GM19043 (cell line): ENCODE data around the gene PSMD13.

Experiments
- ATAC-seq: cut with Tn5 transposase; IDR thresholded peaks from one replicate; pipeline ENCODE4 v1.9.1; 2021; ENCODE audit warnings: low read depth; ENCODE audit not compliant: unreplicated experiment

PSMD13 gene

GRCh38 chr11:203945-204586, 32.7 kb upstream of the PSMD13 start:
- ATAC-seq, result no peak

GRCh38 chr11:204587-205109, 32.1 kb upstream of the PSMD13 start:
- no peak for ATAC-seq

- ATAC-seq, result no peak
Measured at GRCh38 chr11:205221-206001, 31.4 kb upstream of the PSMD13 start.

GRCh38 chr11:206002-206384, 30.8 kb upstream of the PSMD13 start:
- no peak for ATAC-seq

- ATAC-seq, result no peak
Measured at GRCh38 chr11:206526-207207, 30.1 kb upstream of the PSMD13 start.

- peak; percentile 73 for ATAC-seq
Measured at GRCh38 chr11:207208-207862, 29.4 kb upstream of the PSMD13 start, which contains the start of the genes BET1L and RIC8A. Gene BET1L, minus strand, starts transcription at chr11:207399. Its CDS starts 78 bp downstream, at chr11:207321. Gene RIC8A, plus strand, starts transcription at chr11:207708. Its CDS starts 1,147 bp downstream, at chr11:208855.

- peak; percentile 5 for ATAC-seq
Measured at GRCh38 chr11:207863-208180, 29.0 kb upstream of the PSMD13 start.

GRCh38 chr11:208181-208916, 28.4 kb upstream of the PSMD13 start:
- ATAC-seq, result no peak

- no peak for ATAC-seq
Measured at GRCh38 chr11:208917-209260, 27.9 kb upstream of the PSMD13 start.

- ATAC-seq, result no peak
Measured at GRCh38 chr11:209275-210121, 27.3 kb upstream of the PSMD13 start.

GRCh38 chr11:210122-210802, 26.5 kb upstream of the PSMD13 start:
- no peak for ATAC-seq

- no peak for ATAC-seq
Measured at GRCh38 chr11:210803-211180, 26.0 kb upstream of the PSMD13 start.

- ATAC-seq, result no peak
Measured at GRCh38 chr11:211295-211694, 25.5 kb upstream of the PSMD13 start.

GRCh38 chr11:211741-212140, 25.0 kb upstream of the PSMD13 start:
- ATAC-seq, result no peak

- ATAC-seq, result no peak
Measured at GRCh38 chr11:212150-213100, 24.4 kb upstream of the PSMD13 start.

GRCh38 chr11:213111-213510, 23.7 kb upstream of the PSMD13 start:
- no peak for ATAC-seq

- no peak for ATAC-seq
Measured at GRCh38 chr11:214083-214482, 22.7 kb upstream of the PSMD13 start.

- ATAC-seq, result no peak
Measured at GRCh38 chr11:215581-216037, 21.2 kb upstream of the PSMD13 start.
